ENCODE measurements around the gene POTEH.
"Not testable (repeated sequence)": the region's sequence is repeated elsewhere in the genome, so short reads cannot be mapped to it uniquely, and the experiment has no call there.

- TF ChIP-seq, protein P1, sequence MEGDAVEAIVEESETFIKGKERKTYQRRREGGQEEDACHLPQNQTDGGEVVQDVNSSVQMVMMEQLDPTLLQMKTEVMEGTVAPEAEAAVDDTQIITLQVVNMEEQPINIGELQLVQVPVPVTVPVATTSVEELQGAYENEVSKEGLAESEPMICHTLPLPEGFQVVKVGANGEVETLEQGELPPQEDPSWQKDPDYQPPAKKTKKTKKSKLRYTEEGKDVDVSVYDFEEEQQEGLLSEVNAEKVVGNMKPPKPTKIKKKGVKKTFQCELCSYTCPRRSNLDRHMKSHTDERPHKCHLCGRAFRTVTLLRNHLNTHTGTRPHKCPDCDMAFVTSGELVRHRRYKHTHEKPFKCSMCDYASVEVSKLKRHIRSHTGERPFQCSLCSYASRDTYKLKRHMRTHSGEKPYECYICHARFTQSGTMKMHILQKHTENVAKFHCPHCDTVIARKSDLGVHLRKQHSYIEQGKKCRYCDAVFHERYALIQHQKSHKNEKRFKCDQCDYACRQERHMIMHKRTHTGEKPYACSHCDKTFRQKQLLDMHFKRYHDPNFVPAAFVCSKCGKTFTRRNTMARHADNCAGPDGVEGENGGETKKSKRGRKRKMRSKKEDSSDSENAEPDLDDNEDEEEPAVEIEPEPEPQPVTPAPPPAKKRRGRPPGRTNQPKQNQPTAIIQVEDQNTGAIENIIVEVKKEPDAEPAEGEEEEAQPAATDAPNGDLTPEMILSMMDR (conservative IDR thresholded peaks at IDR 0.05; ENCODE audit: low read depth, low read length): not testable (repeated sequence)
- not testable (repeated sequence) for TF ChIP-seq POLR2A (IDR thresholded peaks at IDR 0.05; ENCODE audit: low read depth, low read length); RAD21 (IDR thresholded peaks at IDR 0.05; ENCODE audit: low read length); CHD1 (IDR thresholded peaks at IDR 0.05; ENCODE audit: low read depth, low read length)
Measured at GRCh38 chr22:15689012-15689748, 646 bp upstream of the POTEH start.

All from IMR-90 (cell line).